ACHN (cell line): ENCODE data around the gene GRIP2.

Source experiments
- DNase-seq: peaks from one replicate; pipeline ENCODE4 v3.0.0-alpha.2; 2015
- in situ Hi-C: cut with HindIII; loops from 2 replicates; pipeline ENCODE4 v1.10.0; 2017; ENCODE audit warnings: low sequenced_read_pairs, low pct_ligation_motif_present, low pct_unique_long_range_greater_than_20kb

GRIP2 gene

DNA sequence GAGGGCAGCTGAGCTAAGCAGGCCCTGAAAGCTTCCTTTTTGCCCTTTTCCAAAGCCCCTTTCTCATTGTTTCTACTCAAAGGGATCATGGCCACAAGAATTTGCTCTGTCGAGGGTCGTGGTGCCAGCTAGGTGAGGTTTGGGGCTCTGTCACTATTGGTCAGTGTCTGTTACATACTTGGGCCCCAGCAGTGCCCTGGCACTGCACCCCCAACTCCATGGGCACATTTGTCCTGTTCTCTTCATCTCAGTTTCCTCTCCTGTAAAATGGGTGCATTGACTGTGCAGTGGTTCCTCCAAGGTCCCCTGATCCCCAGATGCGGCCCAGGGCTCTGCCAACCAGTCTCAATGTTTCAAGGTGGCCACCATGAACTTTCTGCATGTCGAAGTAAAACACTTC, 75.6 kb downstream of the GRIP2 start:
- no peak for DNase-seq
- in situ Hi-C loops, result no loop called here

DNA sequence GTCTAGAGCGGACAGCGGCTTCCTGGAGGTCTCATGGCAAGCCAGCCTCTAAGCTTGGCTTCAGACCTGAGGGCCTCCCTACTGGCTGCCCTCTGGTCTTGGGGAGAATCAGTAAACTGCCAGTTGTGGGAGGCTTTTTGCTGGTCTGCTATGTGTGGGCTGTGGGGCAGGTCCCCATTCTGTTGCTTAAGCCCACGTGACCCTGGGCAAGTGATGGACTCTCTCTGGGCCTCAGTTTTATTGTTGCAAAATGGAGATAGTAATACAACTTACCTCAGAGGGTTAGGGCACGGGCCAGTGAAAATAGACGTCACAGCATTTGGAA, 76.0 kb downstream of the GRIP2 start:
- in situ Hi-C loops, result no loop called here
- no peak for DNase-seq

DNA sequence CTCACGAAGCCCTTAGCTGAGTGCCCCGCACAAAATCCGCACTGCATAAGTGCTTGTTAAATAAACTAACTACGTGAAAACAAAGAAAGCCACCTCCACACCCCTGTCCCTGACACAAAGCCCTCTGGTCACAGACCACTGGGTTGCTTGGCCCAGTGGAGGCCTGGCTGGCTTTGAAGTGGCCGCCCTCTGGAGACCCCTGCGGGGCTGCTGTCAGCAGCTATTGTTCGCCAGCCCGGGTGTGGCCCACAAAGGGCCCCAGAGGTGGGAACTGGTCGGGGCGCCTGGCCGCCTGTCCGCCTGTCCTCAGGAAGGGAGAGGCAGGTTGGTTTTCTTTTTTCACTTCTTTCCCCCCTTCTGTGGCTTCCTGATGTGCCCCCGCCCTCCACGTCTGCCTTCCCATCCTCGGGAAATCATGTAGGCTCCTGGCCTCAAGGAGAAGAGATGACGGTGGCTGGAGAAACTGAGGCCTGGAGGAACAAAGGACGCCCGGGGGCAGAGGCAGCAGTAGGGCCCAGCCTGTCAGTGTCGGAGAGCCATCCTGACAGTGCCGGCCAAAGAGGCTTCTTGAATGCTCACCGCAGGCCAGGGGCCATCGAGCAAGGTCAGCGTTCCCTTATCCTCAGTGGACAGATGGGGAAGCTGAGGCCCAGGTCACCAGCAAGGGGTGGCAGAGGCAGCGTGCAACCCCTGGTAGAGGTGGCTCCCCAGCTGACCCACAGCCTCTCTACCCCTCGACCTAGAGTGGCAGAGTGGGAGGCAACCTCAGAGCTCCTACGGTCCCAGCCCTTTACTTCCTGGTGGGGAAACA, 76.6 kb downstream of the GRIP2 start:
- no peak for DNase-seq
- in situ Hi-C loops, result no loop called here

DNA sequence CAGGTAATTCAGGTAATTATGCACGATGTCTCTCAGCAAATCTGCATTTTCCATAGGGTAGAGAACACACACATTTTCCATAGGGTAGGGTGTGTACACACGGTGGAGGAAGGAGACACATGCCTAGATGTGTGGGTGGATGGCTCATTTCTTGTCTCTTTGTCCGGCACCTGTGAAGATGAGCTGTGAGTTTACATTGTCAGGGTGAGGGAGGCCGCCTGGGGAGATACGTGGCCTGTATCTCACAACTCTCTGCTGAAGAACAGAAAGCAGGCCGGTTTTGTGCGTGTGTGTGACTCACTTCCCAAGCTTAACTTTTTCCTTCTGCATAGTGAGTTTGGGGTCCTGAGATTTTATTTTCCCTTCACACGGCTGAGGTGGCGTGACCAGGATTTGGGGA, 77.4 kb downstream of the GRIP2 start:
- in situ Hi-C loops, result no loop called here
- DNase-seq, result no peak

DNA sequence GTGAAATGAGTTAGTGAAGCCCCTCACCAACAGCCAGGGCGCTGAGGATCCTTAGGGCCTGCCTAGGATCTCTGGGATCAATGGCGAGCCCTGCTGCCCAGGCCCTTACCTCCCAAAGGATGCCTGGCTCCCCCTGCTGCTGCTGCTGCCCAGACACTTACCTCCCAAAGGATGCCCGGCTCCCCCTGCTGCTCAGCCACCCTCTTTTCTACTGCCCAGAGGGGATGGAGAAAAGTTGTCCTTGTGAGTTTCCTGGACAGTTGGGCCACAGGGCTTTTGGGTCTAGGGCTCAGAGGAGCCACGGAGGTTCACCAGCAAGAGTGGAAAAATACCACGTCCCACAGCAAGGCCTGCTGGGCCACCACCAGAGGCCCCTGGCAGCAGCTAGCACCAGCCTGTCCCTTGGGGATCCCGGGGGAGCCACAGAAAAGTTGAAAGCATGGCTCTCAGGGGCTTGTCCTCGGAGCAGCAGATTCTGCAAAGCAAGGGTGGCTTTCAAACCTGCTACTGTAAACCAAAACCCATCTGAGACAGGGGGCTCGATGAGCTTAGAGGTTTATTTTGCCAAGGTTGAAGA, 78.3 kb downstream of the GRIP2 start:
- in situ Hi-C loops, result no loop called here

DNA sequence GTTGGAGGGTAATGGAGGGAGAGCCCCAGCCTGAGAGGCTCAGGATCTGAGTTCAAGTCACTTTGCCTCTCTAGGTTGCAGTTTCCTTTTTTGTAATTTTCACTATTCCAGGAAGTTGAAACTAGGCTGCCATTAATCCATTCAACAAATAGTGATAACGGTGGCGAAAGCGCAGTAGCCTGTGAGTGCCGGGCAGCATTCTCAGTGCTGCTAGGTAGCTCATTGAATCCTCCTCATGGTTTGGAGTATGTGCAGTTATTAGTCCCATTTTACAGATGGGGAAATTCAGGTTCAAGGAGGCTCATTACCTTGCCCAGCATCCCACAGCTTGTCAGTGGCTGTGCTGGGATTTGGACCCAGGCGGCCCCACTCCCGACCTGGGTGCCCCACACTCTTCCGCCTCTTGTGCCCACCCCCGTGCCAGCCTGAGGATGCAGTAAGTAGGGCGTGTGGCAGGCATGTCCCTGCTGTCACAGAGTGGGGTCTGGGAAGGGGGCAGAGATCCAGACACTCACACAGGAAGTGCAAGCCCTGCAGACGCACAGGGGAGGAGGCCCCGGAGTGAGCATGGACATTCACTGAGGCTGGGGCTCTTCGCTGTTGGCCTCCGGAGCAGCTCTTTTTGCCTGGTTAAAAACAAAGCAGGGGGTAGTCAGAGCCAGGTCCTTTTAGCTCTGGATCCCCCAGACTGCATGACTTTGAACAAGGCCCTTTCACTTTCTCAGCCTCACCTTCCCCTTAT, 79.0 kb downstream of the GRIP2 start:
- no peak for DNase-seq
- in situ Hi-C loops, result no loop called here

More for the DNA sequence above, 78.3 kb downstream of the GRIP2 start:
- peak; percentile 69 for DNase-seq

DNA sequence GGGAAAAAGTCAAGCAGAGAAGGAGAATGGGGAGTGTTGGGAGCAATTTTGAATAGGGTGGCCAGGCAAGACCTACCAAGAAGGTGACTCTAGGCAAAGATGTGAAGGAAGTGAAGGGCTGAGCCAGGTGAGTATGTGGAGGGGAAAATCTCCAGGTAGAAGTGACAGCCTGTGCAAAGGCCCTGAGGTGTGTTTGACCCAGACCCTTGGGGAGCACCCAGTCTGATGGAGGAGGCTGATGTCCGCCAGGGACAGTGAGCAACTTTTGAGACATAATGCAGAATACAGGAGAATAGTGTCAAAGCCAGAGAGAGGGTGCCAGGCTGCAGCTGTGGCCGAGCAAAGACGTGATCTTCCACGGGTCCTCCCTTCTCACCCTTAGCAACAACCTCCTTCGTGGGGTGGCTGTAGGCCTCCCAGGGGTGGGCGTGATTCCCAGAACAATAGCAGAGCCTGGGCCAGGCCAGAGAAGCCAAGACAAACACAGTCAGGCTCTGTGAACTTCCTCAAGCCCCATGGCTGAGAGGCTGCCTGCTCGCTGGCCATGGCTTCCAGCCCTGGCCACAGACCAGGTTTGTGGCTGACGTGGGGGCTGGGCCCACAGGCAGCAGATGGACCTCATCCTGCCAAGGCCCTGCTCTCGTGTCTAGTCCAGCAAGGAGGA, 79.7 kb downstream of the GRIP2 start:
- DNase-seq, result peak; percentile 76
- in situ Hi-C loops, result no loop called here

DNA sequence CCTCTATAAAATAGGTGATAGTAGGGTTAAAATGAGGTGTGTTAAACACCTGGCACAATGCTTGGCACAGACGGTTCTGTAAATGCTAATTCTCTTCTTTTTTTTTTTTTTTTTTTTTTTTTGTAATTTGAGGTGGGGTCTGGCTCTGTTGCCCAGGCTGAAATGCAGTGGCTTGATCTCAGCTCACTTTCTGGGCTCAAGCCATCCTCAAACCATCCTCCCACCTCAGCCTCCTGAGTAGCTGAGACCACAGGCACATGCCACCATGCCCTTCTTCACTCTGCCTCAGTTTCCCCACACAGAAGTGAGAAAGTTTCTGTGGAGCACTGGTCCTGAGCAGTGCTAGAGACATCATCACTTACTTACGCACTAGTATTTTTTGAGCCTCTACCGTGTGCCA, 80.4 kb downstream of the GRIP2 start:
- no peak for DNase-seq
- in situ Hi-C loops, result no loop called here

DNA sequence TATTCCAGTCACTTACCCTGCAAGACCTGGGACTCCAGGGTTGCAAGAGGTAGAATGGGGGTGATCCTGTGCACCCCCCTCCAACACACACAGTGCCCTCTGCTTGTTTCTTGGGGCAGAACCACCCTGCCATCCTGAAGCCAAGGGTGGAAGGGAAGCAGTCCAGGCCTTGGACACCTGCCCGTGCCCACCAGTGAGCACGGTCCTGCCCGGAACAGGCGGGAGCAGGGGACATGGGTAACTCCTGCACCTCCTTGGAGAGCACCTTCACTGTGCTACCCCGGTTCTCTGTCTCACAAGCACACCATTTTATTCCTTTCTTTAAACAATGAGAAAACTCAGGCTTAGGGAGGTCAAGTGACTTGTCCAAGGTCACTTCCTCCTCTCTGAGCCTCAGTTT, 80.8 kb downstream of the GRIP2 start:
- DNase-seq, result no peak
- in situ Hi-C loops, result no loop called here

DNA sequence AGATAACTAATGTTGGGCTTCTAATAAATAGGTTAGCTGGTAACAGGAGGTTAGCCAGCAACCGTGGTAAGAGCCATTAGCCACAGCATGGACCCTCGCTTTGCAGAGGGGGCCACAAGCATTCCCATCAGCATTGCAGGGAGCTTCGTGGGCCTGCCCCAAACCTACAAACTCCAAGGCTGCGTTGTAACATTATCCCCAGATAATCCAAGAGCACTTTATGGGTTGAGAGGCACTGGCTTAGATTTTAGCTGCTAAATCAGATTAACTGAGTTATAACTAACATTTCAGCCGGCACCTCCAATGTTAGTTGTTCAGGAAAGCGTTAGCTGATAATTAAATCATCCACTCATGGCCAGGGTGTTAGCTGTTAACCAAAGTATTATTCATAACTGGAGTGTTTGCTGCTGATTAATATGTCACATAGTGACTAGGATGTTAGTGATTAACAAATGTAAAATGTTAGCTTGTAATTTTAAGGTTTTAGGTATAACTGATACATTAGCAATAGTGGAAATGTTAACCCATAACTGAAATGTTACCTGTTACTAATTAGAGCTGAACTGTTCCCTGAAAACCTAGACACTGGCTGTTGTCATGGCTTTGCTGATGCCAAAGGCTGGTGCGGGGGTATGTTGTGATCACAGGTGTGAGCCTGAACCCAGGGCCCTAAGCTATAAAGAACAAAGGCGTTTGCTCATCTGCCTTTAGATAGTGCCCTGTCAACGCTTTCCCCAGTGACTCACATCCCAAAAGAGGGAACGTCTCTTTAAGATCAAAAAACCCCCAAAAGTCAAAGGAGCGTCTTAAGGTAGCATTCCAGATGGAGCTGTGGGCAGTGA, 81.5 kb downstream of the GRIP2 start:
- in situ Hi-C loops, result no loop called here
- peak; percentile 56 for DNase-seq

DNA sequence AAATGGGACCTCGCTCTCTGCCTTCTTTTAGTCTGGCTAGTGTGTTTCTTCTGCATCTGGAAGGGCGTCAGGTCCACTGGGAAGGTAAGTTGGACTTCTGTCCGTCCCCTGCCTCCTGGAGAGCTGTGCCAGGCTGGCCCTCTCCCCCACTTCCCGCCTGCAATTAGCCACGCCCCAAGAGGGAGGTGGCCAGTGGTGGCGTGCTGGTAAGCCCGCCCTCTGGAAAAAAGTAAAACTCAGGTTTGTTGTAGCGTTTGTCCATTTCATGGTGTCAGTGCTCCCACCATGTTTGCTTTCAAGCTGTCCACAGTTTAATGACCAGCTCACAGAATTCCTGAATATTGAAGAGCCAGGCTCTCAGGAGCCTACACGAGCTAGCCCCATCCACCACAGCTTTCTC, 82.1 kb downstream of the GRIP2 start:
- in situ Hi-C loops, result no loop called here
- DNase-seq, result peak; percentile 77

DNA sequence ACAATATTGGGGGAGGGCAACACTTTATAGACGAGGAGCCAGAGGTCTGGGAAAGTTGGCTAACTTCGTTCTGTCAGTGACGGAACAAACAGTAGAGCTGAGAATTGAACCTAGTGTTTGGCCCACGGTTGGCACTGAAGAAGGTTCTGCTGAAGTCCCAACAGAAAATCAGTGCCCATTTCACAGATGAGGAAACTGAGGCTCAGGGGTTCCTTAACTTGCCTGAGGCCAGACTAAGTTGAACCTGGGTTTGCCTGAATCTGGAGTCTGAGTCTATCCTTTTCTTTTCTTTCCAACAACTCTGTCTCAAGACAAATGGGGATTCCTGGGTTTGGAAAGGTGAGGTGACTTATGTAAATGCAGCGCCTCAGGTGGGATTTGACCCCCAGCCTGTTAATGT, 82.7 kb downstream of the GRIP2 start:
- in situ Hi-C loops, result no loop called here

DNA sequence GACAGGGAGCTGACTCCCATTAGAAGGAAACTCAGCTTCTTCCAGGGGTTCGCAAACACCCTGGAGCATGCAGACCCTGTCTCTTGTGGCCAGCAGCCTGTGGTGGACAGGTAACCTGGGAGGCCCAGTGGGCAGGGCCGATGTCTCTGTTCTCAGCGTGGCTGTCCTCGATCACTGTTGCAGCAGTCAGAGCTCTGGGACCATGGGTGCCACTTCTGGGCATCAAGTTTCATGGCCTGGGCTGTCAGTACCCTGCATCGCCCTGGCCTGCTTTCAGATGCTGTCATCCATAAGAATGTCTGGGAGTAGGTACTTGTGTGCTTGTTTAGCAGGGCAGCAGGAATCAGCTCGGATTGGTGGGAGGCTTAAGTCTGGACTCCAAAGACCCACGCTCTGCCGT, 83.3 kb downstream of the GRIP2 start:
- no peak for DNase-seq
- in situ Hi-C loops, result no loop called here

More for the DNA sequence above, 82.7 kb downstream of the GRIP2 start:
- DNase-seq, result no peak

DNA sequence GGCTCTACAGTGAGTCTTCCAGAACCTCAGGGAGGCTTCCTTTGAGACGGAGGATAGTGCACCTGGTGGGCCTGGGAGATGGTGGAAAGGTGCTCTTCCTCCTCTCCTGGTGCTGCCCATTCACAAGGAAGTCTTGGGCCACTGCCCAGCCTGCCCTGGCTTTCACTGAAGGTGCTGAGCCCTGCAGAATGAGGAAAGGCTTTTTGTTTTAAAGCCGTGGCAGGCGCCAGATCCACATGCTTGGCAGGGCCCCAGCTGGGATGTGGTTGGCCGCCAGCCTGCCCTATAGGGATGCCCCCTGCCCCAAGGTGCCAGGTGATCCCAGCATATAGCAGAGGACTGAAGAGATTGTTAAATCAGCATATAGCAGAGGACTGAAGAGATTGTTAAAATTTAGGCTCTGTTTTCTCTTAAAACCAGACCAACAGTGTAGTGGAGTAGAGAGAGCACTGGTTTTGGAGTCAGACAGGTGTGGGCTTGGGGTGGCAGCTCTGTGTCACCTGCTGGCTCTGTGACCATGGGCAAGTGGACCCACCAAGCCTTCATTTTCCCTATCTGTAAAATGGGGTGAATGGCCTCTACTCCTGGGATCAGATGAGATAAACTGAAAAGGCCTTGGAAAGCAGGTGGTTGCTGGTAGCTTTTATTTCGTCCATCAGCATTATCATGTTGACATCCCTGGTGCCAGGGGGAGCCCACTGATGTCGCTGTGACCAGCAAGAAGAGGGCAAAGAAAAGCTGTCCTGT, 84.4 kb downstream of the GRIP2 start:
- in situ Hi-C loops, result no loop called here
- DNase-seq, result no peak

DNA sequence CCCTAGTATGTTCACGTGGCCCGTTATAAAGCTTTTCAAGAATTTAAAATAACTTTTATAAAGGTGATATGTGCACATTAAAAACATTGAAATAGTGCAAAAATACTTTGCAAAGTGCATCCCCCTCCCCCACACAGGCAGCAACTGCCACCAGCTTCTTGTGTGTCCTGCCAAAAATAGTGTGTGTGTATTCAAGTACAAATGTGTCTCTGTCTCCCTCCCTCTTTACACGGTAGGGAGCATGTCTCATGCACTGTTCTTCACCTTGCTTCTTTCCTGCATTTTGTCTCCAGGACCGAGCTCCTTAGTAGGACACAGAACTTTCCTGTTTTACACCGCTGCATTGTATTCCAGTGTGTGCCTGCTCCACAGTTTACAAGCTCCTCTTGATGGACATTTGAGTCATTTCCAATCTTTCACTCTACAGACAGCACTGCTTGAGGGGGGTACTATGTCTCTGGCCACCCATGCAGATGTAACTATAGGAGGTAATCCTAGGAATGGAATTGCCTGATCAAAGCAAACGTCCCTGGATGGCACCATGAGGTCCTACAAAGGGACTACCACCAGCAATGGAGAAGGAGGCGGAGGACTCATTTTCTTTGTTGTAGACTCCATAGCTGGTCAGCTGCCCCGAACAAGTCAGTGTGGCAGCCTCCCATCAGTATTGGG, 85.4 kb downstream of the GRIP2 start:
- in situ Hi-C loops, result no loop called here
- no peak for DNase-seq

DNA sequence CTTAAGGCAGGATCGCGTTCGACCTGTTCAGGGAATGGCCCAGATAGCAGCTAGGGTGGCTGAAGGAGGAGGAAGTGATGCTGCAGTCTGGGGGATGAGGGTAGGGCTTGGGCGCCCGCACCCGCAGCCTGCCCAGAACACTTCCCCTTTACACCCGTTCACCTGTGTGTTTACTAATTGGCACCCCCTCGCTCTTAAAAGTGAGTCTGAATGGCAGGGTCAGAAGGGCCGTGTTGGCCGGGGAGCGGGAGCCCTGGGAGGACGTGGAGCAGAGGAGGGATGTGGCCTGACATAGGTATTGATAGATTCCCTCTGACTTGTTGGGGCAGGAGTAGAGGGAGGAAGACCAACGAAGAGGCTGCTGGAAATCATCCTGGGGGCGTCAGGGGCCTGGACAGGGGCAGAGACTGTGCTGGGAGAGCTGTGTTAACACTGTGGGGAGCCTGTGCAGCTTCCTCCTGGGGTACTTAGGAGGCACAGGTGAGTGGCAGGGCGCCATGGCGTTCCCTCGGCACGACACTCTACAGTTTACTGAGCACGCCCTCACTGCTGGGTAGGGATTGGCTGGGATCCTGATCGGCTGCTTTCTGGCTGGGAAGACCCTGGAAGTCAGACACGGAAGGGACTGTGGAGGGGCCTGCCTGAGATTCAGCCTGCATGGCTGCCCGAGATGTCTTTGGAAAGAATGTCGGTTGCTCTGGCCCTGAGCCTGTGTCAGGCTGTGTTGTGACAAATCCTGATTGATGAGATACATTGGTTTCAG, 86.1 kb downstream of the GRIP2 start:
- DNase-seq, result no peak
- in situ Hi-C loops, result no loop called here
